GM19043 (cell line): ENCODE results near the gene SSBP2.
"Not testable (repeated sequence)": the region's sequence is repeated elsewhere in the genome, so short reads cannot be mapped to it uniquely, and the experiment has no call there.

ENCODE experiments used
- ATAC-seq: cut with Tn5 transposase; IDR thresholded peaks from one replicate; pipeline ENCODE4 v1.9.1; 2021; ENCODE audit warnings: low read depth; ENCODE audit not compliant: unreplicated experiment

The SSBP2 gene

DNA sequence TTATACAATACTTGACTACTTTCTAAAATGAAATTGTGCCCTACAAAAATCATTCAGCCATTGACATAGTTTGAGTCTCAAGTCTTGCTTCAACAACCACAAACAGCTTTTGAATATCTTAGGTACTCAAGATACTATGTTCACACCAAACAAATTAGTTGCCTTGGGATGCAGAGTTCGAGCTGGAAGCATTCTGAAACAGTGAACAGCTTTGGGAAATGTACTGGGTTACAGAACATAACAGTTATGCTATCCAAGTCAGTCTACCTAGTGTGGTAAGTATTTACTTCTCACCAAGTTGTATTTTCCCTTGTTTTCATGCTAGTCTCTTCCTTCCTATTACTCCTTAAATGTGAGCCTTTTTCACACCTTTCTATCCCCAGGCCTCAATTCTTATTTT, 143.2 kb downstream of the SSBP2 start:
- no peak for ATAC-seq

DNA sequence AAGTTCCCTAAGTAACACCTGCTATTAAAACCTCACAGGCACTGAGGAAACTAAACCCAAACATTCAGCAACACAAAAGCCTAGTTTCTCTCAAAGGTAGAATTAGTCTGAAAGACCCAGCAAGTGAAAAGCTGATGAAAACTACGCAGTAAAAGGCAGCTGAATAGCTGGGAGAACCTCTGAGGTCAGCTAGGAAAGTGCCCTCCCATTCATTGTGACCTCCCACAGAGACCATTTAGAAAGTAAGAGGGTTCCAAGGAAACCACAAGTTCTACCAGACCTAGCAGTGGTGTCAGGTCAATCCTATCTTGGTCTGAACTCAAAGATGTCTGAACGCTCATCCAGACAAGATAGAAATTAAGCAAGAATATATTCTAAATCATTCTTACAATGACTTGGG, 144.7 kb downstream of the SSBP2 start:
- no peak for ATAC-seq

DNA sequence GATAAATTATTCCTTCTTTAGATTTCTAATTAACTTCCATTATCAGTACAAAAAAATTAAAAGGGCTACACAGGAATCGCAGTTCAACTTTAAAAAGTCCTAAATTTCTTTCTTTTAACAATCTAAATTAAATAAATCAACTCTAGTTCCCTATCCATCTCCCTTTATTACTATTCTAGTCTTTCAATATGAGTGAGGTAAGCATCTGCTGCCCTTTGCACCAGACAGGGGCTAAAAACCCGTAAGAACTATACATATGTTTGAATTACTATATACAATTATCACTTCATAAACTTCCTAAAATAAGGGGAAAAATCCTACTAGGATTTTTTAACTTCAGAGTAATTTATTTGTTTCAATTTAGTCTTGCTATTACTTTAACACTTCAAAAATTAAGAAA, 145.6 kb downstream of the SSBP2 start:
- no peak for ATAC-seq

DNA sequence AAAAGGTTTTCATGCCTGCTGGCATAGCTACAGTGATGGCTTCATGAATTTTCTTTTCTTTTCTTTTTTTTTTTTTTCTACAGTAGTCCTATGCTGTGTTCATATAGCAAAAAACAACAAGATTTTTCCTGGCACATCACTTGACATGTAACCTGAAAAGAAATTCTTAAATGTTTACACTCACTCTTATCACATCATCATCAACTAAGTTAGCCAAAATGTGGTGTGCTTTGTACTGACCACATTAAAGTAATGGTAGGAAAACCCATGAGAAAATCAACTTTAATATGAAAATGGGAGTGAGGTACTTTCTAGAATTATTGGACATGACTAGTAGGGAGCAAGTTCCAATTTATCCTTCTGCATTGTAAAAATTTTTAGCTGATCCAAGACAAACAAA, 146.7 kb downstream of the SSBP2 start:
- no peak for ATAC-seq

DNA sequence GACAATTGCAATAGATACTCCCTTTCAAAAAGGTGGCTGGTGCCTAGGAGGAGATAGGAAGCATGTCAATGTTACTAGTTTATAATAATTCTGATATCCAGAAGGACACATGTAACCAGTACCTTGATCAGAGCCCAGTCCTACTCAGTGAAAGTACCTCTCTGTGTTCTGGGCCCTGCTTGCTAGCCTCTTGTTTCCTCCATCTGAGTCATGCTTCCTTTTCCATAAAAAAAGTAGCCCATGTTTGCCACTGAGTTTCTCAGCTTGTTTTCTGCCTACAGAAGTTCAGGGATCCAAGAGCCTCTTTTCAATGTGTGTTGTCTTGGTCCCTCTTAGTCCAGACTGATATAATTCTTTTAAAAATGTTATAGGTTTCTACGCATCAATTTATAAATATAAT, 149.0 kb downstream of the SSBP2 start:
- ATAC-seq = no peak

DNA sequence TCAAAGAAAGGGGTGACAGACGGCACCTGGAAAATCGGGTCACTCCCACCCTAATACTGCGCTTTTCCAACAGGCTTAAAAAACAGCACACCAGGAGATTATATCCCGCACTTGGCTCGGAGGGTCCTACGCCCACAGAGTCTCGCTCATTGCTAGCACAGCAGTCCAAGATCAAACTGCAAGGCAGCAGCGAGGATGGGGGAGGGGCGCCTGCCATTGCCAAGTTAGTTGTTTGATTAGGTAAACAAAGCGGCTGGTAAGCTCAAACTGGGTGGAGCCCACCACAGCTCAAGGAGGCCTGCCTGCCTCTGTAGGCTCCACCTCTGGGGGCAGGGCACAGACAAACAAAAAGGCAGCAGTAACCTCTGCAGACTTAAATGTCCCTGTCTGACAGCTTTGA, 158.8 kb downstream of the SSBP2 start:
- ATAC-seq = not testable (repeated sequence)

DNA sequence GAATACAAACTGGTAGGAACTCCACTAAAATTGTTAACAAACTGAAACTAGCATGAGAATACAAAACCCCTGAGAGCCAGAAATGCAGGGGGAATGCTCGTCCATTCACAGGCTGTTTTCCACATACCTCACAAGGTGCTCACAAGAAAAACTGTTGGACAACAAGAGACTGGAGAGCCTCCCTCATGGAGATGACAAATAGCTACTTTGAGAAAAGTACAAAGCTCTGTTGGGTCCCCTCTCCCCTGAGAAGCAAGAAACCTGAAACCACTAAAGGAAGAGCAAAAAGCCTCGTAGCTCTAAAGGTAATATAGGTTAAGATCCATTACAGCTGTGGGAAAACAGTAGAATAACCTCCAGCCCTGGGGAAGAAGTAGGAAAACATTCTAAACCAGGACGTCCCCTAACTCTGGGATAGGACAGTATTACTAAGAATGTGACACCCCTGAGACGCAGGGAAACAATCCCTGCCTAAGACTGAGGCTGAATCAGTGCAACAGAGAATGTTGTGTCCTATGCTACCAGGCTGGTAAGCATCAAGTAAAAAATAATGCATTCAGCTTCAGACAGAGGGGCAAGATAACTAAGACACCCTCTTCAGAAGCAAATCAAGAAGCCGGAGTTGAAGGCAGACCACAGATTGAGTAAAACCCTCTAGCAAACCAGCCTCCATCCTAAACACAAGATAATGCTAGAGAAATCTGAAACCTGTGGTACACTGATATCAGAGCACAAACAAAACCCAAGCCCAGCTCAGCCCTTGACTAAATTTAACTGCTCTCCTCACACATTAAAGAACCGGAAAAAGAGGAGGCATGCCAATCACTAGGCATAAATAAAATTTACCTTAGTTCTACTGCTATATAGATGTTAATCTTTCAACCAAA, 160.2 kb downstream of the SSBP2 start:
- ATAC-seq = no peak

DNA sequence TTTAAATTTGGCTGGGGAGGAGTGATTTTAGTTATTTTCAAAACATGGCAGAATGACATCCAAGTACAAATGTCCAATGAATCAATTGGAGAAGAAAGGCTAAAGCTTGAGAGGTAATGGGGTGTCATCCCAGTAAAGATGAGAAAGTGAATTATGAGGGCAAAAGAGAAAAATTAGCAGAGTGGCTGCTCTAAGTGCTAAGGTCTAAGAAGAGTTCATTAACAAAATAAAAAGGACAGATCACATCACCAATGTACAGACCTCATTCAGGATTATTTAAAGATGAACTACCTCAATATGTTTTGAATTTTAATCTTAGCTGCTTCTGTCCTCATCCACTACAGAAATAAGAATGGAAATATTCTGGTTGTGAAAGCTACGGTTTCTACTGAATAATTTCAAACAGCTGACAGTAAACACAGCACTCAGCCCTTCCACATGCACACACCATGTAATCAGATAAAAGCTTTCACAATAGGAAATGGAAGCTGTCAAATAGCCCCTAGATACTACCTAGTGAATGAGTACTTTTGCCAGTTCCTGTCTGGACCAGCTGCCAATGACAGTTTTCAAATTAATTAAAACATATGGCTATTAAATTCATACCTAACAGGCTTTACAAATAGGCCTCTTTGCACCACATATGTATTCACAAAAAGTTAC, 171.5 kb downstream of the SSBP2 start:
- peak; percentile 89 for ATAC-seq

DNA sequence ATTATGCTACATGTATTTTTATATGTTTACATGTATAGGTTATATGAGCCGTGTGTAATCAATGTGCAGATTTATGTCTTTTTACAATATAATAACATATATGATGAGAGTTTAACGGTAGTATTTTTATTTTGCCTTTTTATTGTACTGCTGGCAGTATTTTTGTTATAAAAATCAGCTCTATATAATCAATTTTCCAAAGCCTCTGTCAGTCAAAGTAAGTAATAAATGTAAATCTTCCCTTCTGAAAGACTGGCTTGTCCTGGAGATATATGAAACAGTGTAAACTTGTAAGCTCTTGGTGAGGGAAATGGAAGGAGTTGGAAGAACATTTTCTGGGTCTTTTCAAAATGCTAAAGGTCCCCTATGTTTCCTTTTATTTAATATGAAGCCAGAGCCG, 173.8 kb downstream of the SSBP2 start:
- ATAC-seq = no peak

DNA sequence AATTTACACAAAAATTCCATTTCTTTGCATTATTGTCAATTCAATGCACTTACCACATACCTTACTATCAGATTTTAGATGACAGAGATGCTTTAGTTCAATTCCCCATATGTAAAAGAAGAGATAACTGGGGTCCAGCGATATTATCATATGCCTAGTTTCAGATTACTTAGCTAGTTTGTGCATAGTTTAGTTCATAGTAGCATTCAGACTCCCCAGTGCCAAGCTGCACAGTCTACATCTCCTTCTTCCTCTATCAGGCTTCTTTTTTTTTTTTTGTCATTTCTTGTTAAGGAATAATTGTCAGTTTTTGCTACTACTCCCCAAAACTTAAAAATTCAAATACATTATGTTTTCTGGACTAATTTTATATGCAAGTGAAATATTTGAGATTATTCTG, 175.0 kb downstream of the SSBP2 start:
- no peak for ATAC-seq

DNA sequence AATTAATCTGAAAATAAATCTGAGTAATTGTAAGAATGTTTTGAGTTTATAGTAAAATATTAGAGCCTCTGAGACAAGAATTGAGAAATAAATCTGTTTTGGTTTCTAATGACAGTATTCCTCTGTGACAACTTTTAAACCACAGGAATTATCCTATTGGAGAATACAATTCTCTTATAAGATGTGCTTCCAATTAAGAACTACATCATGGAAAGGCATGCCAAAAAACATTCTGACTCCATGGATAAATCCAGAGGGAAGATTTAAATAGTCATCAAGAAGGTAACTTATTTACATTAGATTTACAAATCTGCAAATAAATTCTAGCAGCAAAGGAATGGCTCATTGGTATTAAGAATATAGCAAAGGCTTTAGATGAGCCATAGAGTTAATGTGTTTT, 178.7 kb downstream of the SSBP2 start:
- ATAC-seq = no peak

DNA sequence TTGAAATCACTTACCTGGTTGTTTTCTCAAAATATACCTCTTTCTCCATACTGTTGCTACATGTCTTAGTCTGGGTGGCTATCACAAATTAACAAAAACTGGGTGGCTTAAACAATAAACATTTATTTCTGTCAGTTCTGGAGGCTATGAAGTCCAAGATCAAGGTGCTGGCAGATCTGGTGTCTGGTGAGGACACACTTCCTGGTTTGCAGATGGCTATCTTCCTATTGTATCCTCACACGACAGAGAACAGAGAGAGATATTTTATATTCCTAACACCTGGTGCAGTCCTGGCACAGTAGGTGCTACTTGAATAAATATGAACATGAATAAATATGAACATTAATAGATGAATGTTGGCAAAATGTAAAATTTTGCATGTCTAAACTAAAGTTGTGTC, 192.7 kb downstream of the SSBP2 start:
- ATAC-seq = no peak

DNA sequence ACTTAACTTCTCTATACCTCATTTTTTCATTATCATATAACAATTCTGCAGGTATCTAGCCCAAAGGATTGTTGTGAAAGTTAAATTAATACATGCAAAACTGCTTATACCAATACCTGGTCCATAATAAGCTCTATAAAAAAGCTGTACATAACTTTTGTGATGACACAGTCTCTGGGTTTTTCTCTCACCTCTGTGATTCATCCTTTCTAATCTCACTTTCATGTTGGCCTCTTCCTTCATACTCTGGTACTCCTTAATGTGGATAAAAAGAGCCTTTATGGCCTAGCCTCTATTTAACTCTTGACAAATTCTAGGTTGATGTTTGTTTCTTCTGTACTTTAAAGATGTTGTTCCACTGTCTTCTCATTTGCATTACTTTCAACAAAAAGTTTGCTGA, 194.1 kb downstream of the SSBP2 start:
- no peak for ATAC-seq

DNA sequence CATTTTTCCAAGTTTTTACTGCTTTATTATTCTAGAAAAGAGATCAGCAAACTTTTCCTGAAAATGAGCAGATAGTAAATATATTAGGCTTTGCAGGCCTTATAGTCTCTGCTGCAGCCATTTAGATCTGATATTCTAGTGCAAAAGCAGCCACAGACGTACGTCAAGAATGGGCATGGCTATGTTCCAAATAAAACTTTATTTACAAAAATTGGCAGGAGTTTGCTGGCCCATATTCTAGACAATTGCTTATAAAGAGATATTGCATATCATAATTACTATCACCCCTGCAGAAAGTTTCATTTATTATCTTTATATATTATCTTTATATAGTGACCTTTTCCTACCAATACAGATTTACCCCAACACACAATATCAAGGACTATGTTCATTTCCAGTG, 195.0 kb downstream of the SSBP2 start:
- ATAC-seq = no peak

DNA sequence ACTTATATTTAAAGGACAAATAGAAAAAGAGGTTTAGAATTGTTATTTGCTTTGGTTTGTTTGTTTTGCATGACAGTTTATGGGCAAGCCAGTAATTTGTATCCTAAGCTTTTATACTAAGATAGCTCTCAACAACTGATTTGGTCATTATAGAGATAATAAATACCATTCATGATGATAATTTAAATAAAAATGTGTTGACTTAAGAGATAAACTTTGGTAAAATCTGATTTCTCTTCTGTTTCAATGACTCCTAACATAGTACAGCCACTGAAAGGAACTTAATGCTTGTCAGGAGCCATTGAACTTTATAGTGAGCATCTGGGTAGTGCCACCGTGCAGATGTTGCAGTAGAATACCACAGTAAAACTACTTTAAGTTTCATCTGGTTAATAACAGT, 196.2 kb downstream of the SSBP2 start:
- ATAC-seq = no peak

DNA sequence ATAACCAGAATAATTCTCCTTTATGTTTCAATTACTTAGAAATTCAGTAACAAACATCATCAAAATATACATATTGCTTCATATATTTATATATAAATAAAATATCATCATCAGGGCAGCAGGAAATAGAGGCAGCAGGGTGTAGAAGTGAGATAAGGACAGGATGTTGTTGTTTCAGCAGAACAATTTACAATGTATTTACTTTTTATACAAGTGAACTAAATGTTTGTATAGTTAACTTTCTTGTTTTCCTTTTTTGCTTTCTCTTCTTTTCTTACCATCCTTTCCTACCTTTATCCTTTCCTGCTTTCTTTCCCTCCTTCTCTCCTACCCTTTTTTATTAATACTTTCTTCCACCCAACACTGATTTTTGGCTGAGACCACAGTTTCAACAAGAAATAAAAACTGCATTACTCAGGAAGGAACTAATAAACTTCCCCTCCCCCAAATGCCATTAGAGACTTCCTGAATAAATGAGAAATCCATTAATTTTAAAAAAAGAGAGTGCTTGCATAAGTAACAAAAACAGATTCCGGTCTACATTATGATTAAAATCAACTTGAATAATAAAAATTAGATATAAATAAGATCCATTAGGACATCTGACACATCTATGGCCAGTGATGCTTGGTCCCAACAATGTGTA, 197.2 kb downstream of the SSBP2 start:
- ATAC-seq = no peak

DNA sequence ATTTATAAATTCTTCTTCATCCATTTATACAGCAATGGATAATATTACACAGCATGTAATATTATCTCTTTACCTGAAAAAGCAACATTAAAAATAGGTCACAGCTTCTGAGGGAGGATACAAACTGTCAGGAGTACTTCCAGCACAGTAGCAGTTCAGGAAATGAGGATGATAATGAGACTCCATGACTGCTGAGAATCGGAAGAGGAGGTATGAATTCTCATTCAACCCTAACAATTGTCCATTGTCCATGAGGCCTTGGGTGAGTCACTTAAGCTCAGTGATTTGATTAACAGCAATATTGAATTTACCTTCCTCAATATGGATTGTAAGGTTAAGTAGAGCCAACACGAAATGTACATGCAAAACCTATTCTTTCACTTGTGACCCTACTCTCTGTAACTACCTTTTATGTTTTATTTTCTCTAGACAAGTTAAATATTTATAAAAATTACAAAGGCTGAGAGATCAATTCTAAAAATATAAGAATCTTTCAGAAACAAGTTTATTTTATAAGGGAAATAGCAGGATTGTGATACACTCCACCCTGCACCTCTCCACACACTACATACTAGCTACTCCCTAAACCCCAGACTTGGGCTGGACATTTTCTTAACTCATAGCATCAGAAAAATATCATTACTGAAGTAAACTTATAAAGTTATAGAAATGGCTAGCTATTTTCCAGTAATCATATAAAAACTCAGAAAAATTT, 197.9 kb downstream of the SSBP2 start:
- no peak for ATAC-seq

DNA sequence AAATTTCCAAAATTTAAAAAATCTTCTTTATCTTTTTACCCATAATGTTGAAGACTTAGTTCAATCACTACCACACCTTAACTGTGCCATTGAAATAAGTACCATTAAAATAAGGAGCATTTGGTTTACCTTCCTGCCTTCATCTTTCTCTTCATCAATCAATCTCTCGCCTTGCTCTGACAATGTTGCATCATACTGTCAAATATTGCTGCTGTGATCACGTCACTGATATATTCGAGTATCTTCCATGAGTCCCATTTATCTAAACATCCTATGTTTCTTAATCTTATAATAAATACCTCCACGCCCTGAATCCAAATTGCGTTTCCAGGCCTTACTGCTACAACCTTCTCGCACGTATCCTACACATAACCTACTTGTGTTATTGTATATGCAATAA, 201.8 kb downstream of the SSBP2 start:
- ATAC-seq = no peak

DNA sequence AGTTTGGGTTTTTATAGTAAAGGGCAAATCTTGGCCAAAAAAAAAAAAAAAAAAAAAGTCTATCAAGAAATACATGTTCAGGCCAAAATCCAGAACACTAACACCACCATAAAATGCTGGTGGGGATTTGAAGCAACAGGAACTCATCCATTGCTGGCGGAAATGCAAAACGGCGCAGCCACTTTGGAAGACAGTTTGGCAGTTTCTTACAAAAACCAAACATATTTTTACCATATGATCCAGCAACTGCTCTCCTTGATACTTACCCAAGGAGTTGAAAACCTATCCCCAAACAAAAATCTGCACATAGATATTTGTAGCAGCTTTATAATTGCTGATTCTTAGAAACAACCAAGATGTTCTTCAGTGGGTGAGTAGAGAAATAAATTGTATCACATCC, 203.9 kb downstream of the SSBP2 start:
- ATAC-seq = no peak

DNA sequence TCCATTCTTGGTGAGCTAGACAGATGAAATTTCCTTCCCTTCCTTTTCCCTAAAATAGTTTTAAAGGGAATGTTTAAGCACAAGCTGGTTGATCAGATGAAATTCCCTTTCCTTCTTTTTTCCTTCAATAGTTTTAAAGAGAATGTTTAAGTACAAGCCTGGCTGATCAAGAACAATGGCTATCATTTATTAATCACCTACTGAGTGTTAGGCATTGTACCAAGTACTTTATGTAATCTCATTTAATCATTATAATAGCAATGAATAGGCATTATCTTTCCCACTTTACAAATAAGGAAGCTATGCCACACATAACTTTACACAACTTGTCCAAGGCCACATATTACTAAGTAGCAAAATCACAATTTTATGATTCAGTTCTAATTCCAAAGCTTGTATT, 205.0 kb downstream of the SSBP2 start:
- no peak for ATAC-seq

DNA sequence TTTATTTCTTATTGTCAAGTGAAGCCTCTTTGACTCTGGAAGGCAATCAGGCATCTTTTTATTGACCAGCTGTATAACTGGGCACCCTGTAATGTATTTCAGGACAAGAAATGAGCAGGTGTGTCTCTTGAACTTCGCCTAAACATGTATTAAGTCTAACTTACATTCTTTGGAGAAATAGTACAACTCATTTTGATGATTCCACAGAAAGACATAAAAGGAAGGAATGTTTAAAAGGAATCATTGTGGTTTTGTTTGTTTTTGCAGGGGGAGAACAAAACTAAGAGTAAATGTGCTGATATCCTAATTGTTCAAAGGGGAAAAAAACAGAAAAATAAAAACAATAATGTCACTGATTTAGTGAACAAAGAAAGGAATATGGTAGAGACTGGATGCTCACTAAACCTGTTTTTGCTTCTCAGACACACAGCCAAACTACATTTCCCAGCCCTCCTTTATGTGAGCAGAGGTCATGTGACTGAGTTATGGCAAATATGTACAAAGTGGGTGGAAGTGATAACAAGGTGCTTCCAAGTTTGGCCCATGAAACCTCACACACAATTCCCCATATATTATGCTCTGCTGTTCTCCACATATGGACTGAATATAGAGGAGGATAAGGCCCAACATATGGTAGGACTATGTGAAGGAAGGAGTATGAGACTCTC, 206.4 kb downstream of the SSBP2 start:
- ATAC-seq = no peak
